HEK293 (cell line): ENCODE data around the gene CEP112.

Experiments
- CTCF ChIA-PET: fragments of 350-600 bp; formaldehyde crosslinking; extraction: SDS; loops from one replicate; lab custom pipeline; 2021; ENCODE audit warnings: antibody characterized with exemption; lab: Yijun Ruan, JAX
- POLR2A ChIA-PET: fragments of 300-600 bp; formaldehyde crosslinking; extraction: SDS; loops from one replicate; lab custom pipeline; 2020; ENCODE audit warnings: antibody characterized with exemption, inconsistent platforms; lab: Yijun Ruan, JAX
- H3K27ac ChIP-seq: fragments of 200-500 bp; sonication (Bioruptor generic); 2 replicates; pipeline ENCODE4 v1.5.1; 2014; ENCODE audit warnings: low read depth, low read length, control low read depth, inconsistent platforms; ENCODE audit errors: extremely low read depth
- H3K36me3 ChIP-seq, 2 experiments: fragments of 200-500 bp in 1 of 2; sonication (Bioruptor generic) in 1 of 2; 1 replicate in 1 of 2; 2 replicates in 1 of 2; pipeline ENCODE4 v1.5.1; 2014 to 2017; ENCODE audit warnings: inconsistent platforms in 2 of 2, low read length in 2 of 2; ENCODE audit not compliant: control insufficient read depth in 2 of 2, insufficient read depth in 1 of 2
- H3K4me1 ChIP-seq: fragments of 200-500 bp; sonication (Bioruptor generic); 2 replicates; pipeline ENCODE4 v1.5.1; 2014; ENCODE audit warnings: mild to moderate bottlenecking, low read length, inconsistent platforms; ENCODE audit not compliant: control insufficient read depth, insufficient read depth
- H3K4me3 ChIP-seq: 2 replicates; pipeline ENCODE4 v1.5.1; 2011; ENCODE audit warnings: low read depth, mild to moderate bottlenecking, control low read depth, low read length, moderate library complexity
- H3K9me3 ChIP-seq: fragments of 200-500 bp; sonication (Bioruptor generic); 2 replicates; pipeline ENCODE4 v1.5.1; 2014; ENCODE audit warnings: low read depth, low read length, inconsistent platforms; ENCODE audit not compliant: control insufficient read depth, insufficient read depth
- HOXA7 ChIP-seq: sonication (generic); formaldehyde crosslinking; IDR thresholded peaks from 2 replicates; pipeline ENCODE4 v1.8.1; 2022; ENCODE audit warnings: missing genetic modification reagents, borderline replicate concordance
- KLF17 ChIP-seq: fragments of 450-650 bp; formaldehyde crosslinking; IDR thresholded peaks from 2 replicates; pipeline ENCODE4 v1.5.1; 2016; ENCODE audit warnings: missing biosample characterization, missing genetic modification characterization
- KLF8 ChIP-seq: fragments of 450-650 bp; formaldehyde crosslinking; IDR thresholded peaks from 2 replicates; pipeline ENCODE4 v1.5.1; 2016; ENCODE audit warnings: missing biosample characterization, missing genetic modification characterization
- KLF9 ChIP-seq: fragments of 450-650 bp; formaldehyde crosslinking; IDR thresholded peaks from 2 replicates; pipeline ENCODE4 v1.5.1; 2016; ENCODE audit warnings: missing biosample characterization, missing genetic modification characterization, low read depth
- MYNN ChIP-seq: fragments of 450-650 bp; formaldehyde crosslinking; IDR thresholded peaks from 2 replicates; pipeline ENCODE4 v1.5.1; 2016; ENCODE audit warnings: missing biosample characterization, missing genetic modification characterization, borderline replicate concordance
- PRDM6 ChIP-seq: fragments of 450-650 bp; formaldehyde crosslinking; IDR thresholded peaks from 2 replicates; pipeline ENCODE4 v1.5.1; 2017; ENCODE audit warnings: missing biosample characterization, missing genetic modification characterization
- SETDB1 ChIP-seq: IDR thresholded peaks from one replicate; pipeline ENCODE4 v1.6.1; 2017; ENCODE audit warnings: mild to moderate bottlenecking, low read length, moderate library complexity, mixed read lengths; ENCODE audit not compliant: insufficient read length
- SP2 ChIP-seq: fragments of 450-650 bp; formaldehyde crosslinking; IDR thresholded peaks from 2 replicates; pipeline ENCODE4 v1.5.1; 2016; ENCODE audit warnings: missing biosample characterization, missing genetic modification characterization
- YY1 ChIP-seq: fragments of 450-650 bp; formaldehyde crosslinking; IDR thresholded peaks from 2 replicates; pipeline ENCODE4 v1.5.1; 2018; ENCODE audit warnings: missing biosample characterization, missing genetic modification characterization
- ZBTB8A ChIP-seq: fragments of 450-650 bp; formaldehyde crosslinking; IDR thresholded peaks from 2 replicates; pipeline ENCODE4 v1.5.1; 2016; ENCODE audit warnings: missing biosample characterization, missing genetic modification characterization
- ZIC2 ChIP-seq: fragments of 450-650 bp; formaldehyde crosslinking; IDR thresholded peaks from 2 replicates; pipeline ENCODE4 v1.5.1; 2016; ENCODE audit warnings: missing biosample characterization, missing genetic modification characterization
- ZNF211 ChIP-seq: fragments of 450-650 bp; formaldehyde crosslinking; IDR thresholded peaks from 2 replicates; pipeline ENCODE4 v1.5.1; 2016; ENCODE audit warnings: low read depth, missing biosample characterization, missing genetic modification characterization
- ZNF223 ChIP-seq: fragments of 450-650 bp; formaldehyde crosslinking; IDR thresholded peaks from 2 replicates; pipeline ENCODE4 v1.5.1; 2016; ENCODE audit warnings: missing biosample characterization, missing genetic modification characterization
- ZNF366 ChIP-seq: fragments of 450-650 bp; formaldehyde crosslinking; conservative IDR thresholded peaks from 2 replicates; pipeline ENCODE4 v1.5.1; 2016; ENCODE audit warnings: missing biosample characterization, missing genetic modification characterization
- ZNF394 ChIP-seq: fragments of 450-650 bp; formaldehyde crosslinking; IDR thresholded peaks from 2 replicates; pipeline ENCODE4 v1.5.1; 2016; ENCODE audit warnings: missing biosample characterization, missing genetic modification characterization, mild to moderate bottlenecking, moderate library complexity, borderline replicate concordance
- ZNF416 ChIP-seq: fragments of 450-650 bp; formaldehyde crosslinking; IDR thresholded peaks from 2 replicates; pipeline ENCODE4 v1.5.1; 2016; ENCODE audit warnings: missing biosample characterization, missing genetic modification characterization
- ZNF48 ChIP-seq: fragments of 450-650 bp; formaldehyde crosslinking; IDR thresholded peaks from 2 replicates; pipeline ENCODE4 v1.5.1; 2016; ENCODE audit warnings: missing biosample characterization, missing genetic modification characterization
- ZNF555 ChIP-seq: fragments of 450-650 bp; formaldehyde crosslinking; conservative IDR thresholded peaks from 2 replicates; pipeline ENCODE4 v1.5.1; 2017; ENCODE audit warnings: missing biosample characterization, mild to moderate bottlenecking, missing genetic modification characterization, inconsistent platforms
- ZNF558 ChIP-seq: fragments of 450-650 bp; formaldehyde crosslinking; IDR thresholded peaks from 2 replicates; pipeline ENCODE4 v1.5.1; 2016; ENCODE audit warnings: missing biosample characterization, missing genetic modification characterization
- ZNF621 ChIP-seq: fragments of 450-650 bp; formaldehyde crosslinking; IDR thresholded peaks from 2 replicates; pipeline ENCODE4 v1.5.1; 2017; ENCODE audit warnings: missing biosample characterization, missing genetic modification characterization
- ZNF76 ChIP-seq: fragments of 450-650 bp; formaldehyde crosslinking; IDR thresholded peaks from 2 replicates; pipeline ENCODE4; 2016; ENCODE audit warnings: low read depth, missing biosample characterization, missing genetic modification characterization, borderline replicate concordance
- TF ChIP-seq, protein P1 (sequence below): fragments of 450-650 bp; formaldehyde crosslinking; IDR thresholded peaks from 2 replicates; pipeline ENCODE4 v1.5.1; 2016; ENCODE audit warnings: missing biosample characterization, missing genetic modification characterization
- TF ChIP-seq, protein P2 (sequence below): fragments of 450-650 bp; IDR thresholded peaks from 2 replicates; pipeline ENCODE4 v1.5.1; 2018; ENCODE audit warnings: missing biosample characterization, missing genetic modification characterization
- TF ChIP-seq, protein P3 (sequence below): IDR thresholded peaks from 2 replicates; pipeline ENCODE4 v1.6.1; 2011; ENCODE audit warnings: mild to moderate bottlenecking, low read depth, low read length, borderline replicate concordance

Gene CEP112

DNA sequence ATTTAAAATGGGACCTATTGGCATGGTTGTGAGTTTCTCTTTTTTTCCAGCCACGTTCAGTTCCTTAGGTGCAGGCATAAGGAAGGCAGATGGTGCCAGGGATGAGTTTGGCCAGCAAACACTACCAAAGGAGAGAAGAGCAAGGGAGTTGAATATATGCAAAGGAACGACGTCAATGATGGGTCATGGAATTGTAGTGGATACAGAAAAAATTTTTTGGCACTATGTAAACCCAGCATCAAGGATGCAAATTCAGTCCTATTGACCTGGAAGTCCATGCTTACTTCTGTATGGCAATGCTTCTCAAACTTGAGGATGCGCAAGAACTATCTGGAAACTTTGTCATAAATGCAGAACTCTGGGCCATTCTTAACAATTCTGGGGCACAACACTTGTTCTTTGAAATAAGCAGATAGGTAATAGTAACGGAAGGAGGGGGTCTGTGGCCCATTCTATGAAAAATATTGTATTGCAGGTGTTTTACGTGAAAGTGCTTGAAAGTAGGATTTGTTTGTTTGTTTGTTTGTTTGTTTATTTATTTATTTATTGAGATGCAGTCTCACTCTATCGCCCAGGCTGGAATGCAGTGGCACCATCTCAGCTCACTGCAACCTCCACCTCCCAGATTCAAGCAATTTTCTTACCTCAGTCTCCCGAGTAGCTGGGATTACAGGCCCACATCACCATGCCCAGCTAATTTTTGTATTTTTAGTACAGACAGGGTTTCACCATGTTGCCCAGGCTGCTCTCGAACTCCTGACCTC, 19.3 kb upstream of the CEP112 start (continued):
- TF ChIP-seq, protein P1, sequence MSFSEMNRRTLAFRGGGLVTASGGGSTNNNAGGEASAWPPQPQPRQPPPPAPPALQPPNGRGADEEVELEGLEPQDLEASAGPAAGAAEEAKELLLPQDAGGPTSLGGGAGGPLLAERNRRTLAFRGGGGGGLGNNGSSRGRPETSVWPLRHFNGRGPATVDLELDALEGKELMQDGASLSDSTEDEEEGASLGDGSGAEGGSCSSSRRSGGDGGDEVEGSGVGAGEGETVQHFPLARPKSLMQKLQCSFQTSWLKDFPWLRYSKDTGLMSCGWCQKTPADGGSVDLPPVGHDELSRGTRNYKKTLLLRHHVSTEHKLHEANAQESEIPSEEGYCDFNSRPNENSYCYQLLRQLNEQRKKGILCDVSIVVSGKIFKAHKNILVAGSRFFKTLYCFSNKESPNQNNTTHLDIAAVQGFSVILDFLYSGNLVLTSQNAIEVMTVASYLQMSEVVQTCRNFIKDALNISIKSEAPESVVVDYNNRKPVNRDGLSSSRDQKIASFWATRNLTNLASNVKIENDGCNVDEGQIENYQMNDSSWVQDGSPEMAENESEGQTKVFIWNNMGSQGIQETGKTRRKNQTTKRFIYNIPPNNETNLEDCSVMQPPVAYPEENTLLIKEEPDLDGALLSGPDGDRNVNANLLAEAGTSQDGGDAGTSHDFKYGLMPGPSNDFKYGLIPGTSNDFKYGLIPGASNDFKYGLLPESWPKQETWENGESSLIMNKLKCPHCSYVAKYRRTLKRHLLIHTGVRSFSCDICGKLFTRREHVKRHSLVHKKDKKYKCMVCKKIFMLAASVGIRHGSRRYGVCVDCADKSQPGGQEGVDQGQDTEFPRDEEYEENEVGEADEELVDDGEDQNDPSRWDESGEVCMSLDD (tag by site-specific recombination): no peak
- TF ChIP-seq KLF17 (tag by site-specific recombination): no peak
- no peak for TF ChIP-seq ZNF211

GRCh38 chr17:66210208-66210574, 18.3 kb upstream of the CEP112 start:
- POLR2A ChIA-PET: no interaction called here
- CTCF ChIA-PET: no interaction called here

GRCh38 chr17:66207936-66208335, 16.0 kb upstream of the CEP112 start:
- H3K36me3 ChIP-seq: no peaks in the 10 kb centered on the region
- H3K4me3 ChIP-seq: no peak overlapping the region
- H3K4me1 ChIP-seq: no peaks in the 10 kb centered on the region
- H3K9me3 ChIP-seq: no peaks in the 10 kb centered on the region
- ChIA-PET POLR2A (no interaction called here), CTCF (interaction anchor here (0.6 to 0.8 kb wide), 2 partner anchors 98 to 976 kb away, joined by 3 read pairs; no protein-coding TSS in a partner anchor)
- H3K27ac ChIP-seq: no peak overlapping the region
- TF ChIP-seq ZNF394: no peak
- no peak for TF ChIP-seq ZNF555 (tag by site-specific recombination)
- no peak for TF ChIP-seq ZNF76
- TF ChIP-seq KLF9 (tag by site-specific recombination): no peak
- no peak for TF ChIP-seq HOXA7 (CRISPR knock-in tag)
- TF ChIP-seq ZIC2: no peak
- TF ChIP-seq KLF8 (tag by site-specific recombination): no peak
- TF ChIP-seq SP2 (tag by site-specific recombination): no peak
- no peak for TF ChIP-seq PRDM6 (tag by site-specific recombination)
- no peak for TF ChIP-seq ZNF558 (tag by site-specific recombination)
- TF ChIP-seq YY1 (tag by site-specific recombination): no peak
- no peak for TF ChIP-seq ZNF366 (tag by site-specific recombination)
- TF ChIP-seq ZBTB8A (tag by site-specific recombination): no peak
- TF ChIP-seq ZNF48 (tag by site-specific recombination): no peak
- TF ChIP-seq ZNF621 (tag by site-specific recombination): no peak
- no peak for TF ChIP-seq ZNF223 (tag by site-specific recombination)
- no peak for TF ChIP-seq ZNF416 (tag by site-specific recombination)
- TF ChIP-seq MYNN (tag by site-specific recombination): no peak

More at GRCh38 chr17:66210208-66210574, 18.3 kb upstream of the CEP112 start:
- TF ChIP-seq, protein P2, sequence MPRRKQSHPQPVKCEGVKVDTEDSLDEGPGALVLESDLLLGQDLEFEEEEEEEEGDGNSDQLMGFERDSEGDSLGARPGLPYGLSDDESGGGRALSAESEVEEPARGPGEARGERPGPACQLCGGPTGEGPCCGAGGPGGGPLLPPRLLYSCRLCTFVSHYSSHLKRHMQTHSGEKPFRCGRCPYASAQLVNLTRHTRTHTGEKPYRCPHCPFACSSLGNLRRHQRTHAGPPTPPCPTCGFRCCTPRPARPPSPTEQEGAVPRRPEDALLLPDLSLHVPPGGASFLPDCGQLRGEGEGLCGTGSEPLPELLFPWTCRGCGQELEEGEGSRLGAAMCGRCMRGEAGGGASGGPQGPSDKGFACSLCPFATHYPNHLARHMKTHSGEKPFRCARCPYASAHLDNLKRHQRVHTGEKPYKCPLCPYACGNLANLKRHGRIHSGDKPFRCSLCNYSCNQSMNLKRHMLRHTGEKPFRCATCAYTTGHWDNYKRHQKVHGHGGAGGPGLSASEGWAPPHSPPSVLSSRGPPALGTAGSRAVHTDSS (tag by site-specific recombination): no peak
- TF ChIP-seq SETDB1: no peak
- TF ChIP-seq, protein P3, sequence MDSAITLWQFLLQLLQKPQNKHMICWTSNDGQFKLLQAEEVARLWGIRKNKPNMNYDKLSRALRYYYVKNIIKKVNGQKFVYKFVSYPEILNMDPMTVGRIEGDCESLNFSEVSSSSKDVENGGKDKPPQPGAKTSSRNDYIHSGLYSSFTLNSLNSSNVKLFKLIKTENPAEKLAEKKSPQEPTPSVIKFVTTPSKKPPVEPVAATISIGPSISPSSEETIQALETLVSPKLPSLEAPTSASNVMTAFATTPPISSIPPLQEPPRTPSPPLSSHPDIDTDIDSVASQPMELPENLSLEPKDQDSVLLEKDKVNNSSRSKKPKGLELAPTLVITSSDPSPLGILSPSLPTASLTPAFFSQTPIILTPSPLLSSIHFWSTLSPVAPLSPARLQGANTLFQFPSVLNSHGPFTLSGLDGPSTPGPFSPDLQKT: no peak
- Histone ChIP-seq H3K4me1 (no peaks in the 10 kb centered on the region), H3K36me3 (no peaks in the 10 kb centered on the region), H3K9me3 (no peaks in the 10 kb centered on the region), H3K4me3 (no peak overlapping the region), H3K27ac (no peak overlapping the region)
